GM18517 (cell line): ENCODE measurements around the gene FARP1.
"Not testable (repeated sequence)": the region's sequence is repeated elsewhere in the genome, so short reads cannot be mapped to it uniquely, and the experiment has no call there.

Experiments used
- ATAC-seq: cut with Tn5 transposase; IDR thresholded peaks from one replicate; pipeline ENCODE4 v1.9.1; 2021; ENCODE audit warnings: mild to moderate bottlenecking, moderate library complexity; ENCODE audit not compliant: unreplicated experiment

The FARP1 gene

DNA sequence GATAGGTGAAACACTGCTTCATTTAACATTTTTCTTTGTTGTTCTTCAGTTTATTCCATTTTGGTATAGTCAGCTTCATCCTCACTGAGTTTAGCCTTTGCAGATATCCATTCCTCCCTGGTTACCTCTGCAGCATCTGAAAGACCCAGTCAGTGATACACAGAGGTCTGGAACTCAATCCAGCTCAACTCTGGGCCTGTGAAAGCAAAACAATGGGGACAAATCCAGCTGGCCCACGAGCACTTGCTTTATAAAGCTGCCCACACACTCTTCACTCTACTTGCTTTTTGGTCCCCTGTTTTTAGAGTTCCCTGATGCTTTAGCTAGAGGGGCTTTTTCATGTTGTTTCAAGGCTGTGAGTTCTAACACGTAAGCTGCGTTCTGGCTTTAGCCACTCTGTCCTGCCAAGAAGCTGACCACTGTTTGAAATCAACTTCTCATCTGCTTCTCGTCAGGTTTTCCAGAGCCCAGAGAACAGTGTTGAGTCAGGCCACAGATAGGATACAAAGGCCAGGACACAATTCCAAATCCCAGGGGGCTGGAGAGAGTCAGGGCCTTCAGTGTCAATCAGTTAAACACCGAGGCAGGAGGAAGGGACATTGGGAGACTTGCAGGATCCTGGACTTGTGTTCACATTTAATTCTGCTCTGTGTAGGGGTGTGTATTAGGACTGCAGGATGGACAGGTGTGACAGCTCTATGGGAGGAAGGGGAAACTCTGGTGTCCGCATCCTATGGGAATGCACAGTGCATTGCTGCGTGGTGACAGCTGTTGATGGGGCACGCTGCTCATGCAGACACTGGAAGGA, 117.7 kb downstream of the FARP1 start:
- no peak for ATAC-seq

GRCh38 chr13:98261165-98261702, 118.3 kb downstream of the FARP1 start:
- ATAC-seq, result no peak

DNA sequence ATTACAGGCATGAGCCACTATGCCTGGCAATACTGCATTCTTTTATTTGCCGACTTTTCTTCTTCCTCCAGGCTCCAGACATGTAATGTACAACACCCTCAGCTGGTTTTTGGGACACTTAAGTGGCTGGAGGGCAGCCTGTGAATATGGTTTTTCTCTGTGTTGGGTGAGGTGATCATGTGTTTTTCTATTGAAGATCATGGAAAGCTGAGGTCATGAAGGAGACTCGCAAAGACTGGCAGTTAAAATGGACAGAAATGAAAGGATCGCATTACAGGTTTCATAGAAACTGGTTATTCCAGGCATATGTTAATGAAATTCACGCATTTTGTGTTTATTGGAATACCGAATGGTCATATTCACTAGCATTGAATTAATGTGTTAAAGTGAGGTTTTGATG, 119.4 kb downstream of the FARP1 start:
- ATAC-seq, result no peak

DNA sequence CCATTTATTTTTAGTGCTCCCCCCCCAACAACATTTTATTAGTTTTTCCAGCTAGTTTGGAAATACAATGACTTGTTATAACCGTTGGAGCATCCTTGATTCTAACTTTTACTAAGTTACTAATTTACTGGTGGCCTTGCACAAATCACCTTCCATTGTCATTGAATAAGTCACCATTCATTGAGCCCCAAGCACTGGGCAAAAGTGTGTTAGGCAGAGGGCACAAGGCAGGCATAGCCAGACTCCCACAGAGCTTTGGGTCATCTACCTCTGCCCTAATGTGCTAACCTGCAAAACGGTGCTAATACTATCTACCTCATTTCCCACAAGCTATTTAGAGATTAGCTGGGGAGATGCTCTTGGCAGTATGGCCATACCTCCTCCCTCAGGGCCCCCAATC, 120.9 kb downstream of the FARP1 start:
- ATAC-seq, result no peak

DNA sequence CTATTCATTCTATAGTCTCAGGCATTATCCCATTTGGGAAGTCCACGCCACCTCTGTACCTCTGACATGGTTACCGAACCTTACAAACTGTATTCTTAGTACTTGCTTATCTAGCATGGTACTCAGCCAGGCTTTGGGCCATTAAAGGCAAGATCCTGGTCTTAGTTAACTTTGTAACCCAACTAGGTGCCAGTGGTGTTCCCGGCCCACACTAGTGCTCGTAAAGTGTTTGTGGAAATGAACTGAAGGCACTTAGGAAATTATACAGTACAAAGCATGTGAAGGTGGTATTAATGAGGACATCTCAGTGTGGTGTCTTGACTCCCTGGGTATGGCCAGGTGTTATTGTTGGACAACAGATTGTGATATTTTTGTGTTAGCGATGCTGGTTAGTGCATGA, 122.0 kb downstream of the FARP1 start:
- ATAC-seq, result no peak

- no peak for ATAC-seq
Observed at GRCh38 chr13:98265692-98266551, 123.0 kb downstream of the FARP1 start.

- ATAC-seq, result no peak
Observed at GRCh38 chr13:98267080-98267912, 124.4 kb downstream of the FARP1 start.

GRCh38 chr13:98269386-98269785, 126.5 kb downstream of the FARP1 start:
- no peak for ATAC-seq

GRCh38 chr13:98270819-98271218, 127.9 kb downstream of the FARP1 start:
- ATAC-seq, result no peak

DNA sequence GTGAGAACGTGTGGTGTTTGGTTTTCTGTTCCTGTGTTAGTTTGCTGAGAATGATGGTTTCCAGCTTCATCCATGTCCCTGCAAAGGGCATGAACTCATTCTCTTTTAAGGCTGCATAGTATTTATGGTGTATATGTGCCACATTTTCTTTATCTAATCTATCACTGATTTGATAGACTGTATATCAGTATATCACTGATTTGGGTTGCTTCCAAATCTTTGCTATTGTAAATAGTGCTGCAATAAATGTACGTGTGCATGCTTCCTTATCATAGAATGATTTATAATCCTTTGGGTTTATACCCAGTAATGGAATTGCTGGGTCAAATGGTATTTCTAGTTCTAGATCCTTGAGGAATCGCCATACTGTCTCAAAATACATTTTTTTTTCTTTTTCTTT, 128.8 kb downstream of the FARP1 start:
- not testable (repeated sequence) for ATAC-seq

GRCh38 chr13:98272549-98272948, 129.7 kb downstream of the FARP1 start:
- no peak for ATAC-seq

GRCh38 chr13:98273067-98273823, 130.4 kb downstream of the FARP1 start:
- no peak for ATAC-seq

GRCh38 chr13:98273824-98274742, 131.2 kb downstream of the FARP1 start:
- no peak for ATAC-seq

- no peak for ATAC-seq
Observed at GRCh38 chr13:98274921-98275487, 132.1 kb downstream of the FARP1 start.

DNA sequence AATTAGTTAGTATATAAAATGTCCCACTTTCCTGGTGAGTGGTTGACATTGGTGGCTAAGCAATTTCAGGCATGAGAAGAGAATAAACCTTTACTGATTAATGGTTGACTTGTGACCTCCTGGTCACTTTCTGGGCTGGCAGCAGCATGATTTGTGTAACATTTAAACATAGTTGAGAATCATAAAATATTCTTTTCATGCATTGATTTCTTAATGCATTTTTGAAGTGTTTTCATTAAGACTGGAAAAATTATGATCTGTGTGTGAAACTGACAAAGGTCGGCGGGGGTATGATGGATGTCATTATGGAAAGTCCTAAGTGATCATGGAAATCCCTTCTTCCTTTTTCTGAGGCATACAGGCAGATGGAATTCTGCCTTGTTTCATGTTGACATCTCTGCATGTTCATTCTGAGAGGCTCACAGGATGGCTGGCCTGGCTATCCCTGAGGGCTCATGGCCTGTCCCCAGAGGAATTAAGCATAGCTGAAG, 132.8 kb downstream of the FARP1 start:
- ATAC-seq, result no peak

DNA sequence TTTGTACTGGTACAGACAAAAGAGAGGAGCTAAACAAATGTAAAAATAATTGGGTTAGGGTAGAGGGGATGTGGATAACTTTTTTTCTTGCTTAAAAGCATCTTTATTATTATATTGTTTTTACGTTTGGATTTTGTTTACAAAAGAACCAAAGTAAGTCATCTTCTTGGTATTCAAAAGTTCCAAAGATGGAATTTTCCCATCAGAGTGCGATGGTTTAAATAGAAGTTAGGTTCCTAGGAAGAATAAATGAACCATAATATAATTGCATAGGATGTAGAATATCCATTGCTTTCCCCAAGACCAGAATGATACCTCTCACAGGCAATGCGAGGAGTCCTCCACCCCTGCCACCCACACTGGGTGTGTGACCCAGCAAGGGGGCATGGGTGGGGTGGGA, 133.6 kb downstream of the FARP1 start:
- ATAC-seq, result no peak

DNA sequence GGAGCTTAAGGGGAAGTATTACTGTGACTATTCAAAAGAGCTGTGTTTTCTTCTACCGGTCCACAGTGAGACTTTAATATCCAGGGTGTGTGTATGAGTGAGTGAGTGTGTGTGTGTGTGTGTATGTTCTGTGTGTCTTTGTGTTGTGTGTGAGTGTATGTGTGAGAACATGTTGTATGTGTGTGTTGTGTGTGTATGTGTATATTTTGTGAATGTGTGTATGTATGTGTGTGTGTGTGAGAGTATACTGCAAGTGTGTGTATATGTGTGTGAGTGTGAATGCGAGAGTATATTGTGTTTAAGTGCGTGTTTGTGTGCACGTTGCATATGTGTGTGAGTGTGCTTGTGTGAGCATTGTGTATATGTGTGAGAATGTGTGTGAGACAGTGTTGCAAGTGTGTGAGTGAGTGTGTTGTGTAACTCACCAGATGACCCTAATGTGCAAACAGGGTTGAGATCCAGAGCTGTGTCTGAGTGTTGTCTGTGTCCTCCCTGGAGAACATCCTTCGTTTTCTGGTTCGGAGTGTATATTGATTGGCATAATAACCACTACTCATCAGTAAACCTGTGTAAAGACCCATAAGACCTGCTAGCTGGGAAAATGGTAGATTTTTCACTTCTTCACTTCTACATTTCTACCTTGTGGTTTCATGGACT, 135.3 kb downstream of the FARP1 start:
- ATAC-seq, result no peak
